NB4 (cell line): ENCODE measurements around the gene KCNT2.

ENCODE experiments used
- DNase-seq: peaks from one replicate; pipeline ENCODE4 v3.0.0; 2010; ENCODE audit warnings: low read depth
- H3K4me3 ChIP-seq: one replicate; pipeline ENCODE4 v1.5.1; 2011; ENCODE audit warnings: mild to moderate bottlenecking, low read depth, low read length, moderate library complexity
- CTCF ChIP-seq: IDR thresholded peaks from one replicate; pipeline ENCODE4 v1.5.1; 2012; ENCODE audit warnings: low read depth, low read length
- MAX ChIP-seq: IDR thresholded peaks from 2 replicates; pipeline ENCODE4 v1.6.1; 2011; ENCODE audit warnings: low read depth, low read length
- MYC ChIP-seq: IDR thresholded peaks from 2 replicates; pipeline ENCODE4 v1.6.1; 2011; ENCODE audit warnings: low read depth, low read length
- POLR2A ChIP-seq: IDR thresholded peaks from 2 replicates; pipeline ENCODE4 v1.6.1; 2011; ENCODE audit warnings: mild to moderate bottlenecking; ENCODE audit not compliant: insufficient read length; ENCODE audit errors: extremely low read depth

KCNT2 gene

DNA sequence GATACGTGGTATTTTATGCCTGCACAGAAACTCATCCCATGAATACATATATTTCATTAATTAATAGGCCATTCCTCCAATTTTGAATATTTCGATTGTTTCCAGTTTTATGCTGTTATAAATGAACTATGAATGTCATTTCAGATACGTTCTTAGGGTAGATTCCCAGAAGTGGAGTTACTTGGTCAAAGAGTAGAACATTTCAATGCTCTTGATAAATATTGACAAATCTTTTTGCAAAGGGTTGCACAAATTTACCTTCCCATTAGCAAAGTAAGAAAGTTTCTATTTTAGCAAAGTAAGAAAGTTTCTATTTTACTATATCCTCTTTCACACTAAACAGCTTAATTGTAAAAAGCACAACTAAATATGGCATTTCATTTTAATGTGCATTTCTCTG, 48.9 kb downstream of the KCNT2 start:
- DNase-seq: no peak
- no peak overlapping the region for H3K4me3 ChIP-seq
- TF ChIP-seq CTCF (no peak), POLR2A (no peak), MYC (no peak), MAX (no peak)

DNA sequence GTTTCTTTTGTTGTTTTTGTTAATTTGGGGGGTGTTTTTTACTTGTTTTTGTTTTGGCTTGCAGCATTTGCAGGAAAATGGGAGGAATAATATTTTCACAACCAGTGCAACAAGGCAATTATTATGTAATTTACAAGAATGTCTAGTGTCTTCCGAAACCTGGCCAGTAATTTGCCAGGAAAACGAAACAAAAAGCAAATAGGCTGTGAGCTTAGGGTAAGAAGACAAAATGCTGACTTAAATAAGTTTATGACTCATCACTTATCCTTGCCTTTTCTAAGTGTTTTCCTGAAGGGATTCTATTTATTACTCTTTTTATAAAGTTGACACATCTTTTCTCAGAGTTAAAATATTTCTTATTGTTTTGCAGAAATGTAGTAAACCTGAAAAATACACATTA, 49.8 kb downstream of the KCNT2 start:
- no peak overlapping the region for H3K4me3 ChIP-seq
- DNase-seq: no peak

DNA sequence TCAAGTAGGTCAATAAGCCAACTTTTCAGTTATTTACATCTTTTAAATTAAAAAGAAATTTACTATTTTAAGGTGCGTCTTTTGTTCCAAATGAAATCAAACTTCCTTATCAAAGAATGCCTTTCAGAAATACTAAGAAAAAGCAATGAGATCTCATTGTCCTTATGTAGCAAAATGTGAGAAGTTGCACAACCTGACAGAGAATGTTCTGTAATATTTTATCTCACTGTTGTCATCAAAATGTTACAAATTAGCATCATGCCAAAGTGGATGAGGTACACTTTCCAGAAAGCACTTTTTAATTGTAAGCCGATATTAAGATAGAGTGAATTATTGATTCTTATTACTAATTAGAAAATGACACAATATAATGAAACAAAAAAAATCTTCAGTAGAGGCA, 50.4 kb downstream of the KCNT2 start:
- DNase-seq: no peak
- no peak for TF ChIP-seq CTCF
- no peak overlapping the region for H3K4me3 ChIP-seq

More for the DNA sequence above, 49.8 kb downstream of the KCNT2 start:
- TF ChIP-seq MYC (no peak), POLR2A (no peak), MAX (no peak), CTCF (no peak)

- H3K4me3 ChIP-seq: no peak overlapping the region
- no peak for DNase-seq
- TF ChIP-seq MYC: no peak
- no peak for TF ChIP-seq POLR2A
- TF ChIP-seq MAX: no peak
- no peak for TF ChIP-seq CTCF
Measured at GRCh38 chr1:196550731-196551130, 57.5 kb downstream of the KCNT2 start.

DNA sequence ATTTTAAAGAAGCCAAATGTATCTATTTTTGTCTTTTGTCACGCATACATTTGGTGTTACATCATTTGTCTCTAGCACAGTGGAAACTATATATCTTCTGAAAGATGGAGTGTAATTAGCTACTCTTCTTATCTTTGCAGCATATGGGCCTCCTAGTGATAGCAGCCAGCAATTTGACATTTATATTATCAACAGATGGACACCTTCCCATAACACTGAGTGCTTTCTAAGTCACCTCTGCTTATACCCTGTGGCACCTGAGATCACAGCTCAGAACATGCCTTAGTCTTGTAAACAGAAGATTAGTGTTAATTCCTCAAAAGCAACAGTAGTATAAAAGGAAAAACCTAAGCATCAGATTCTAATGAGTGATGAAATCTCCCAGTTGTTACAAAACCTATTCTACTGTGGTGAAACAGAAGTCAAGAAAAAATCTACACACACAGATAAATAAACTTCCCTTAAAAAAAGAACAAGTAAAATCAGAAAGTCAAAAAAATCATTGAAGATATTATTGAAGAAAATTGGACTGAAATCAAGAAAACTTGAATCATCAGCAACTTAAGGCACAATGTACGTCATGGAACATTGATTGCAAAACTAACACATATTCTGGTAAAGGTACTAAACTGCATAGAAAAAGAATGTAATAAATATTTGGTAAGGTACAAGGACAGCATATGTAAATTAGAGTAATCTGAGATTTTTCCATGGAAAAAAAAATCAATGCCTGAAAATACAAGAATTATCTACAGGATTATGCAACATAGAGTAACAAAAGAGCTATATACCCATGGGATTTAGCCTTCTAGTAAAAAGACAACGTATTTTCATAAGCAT, 61.7 kb downstream of the KCNT2 start:
- DNase-seq: no peak
- no peak overlapping the region for H3K4me3 ChIP-seq
- no peak for TF ChIP-seq CTCF
- no peak for TF ChIP-seq POLR2A
- no peak for TF ChIP-seq MYC

GRCh38 chr1:196545222-196545621, 63.0 kb downstream of the KCNT2 start:
- H3K4me3 ChIP-seq: no peak overlapping the region
- no peak for TF ChIP-seq CTCF
- TF ChIP-seq MYC: no peak
- TF ChIP-seq MAX: no peak
- TF ChIP-seq POLR2A: no peak
- no peak for DNase-seq
